Astrocyte (in vitro differentiated cells and primary cell): ENCODE measurements around the gene STRN. TPM values are rescaled to one million over a fixed set of nuclear protein-coding genes. Genes with fewer than 3 reads are reported as not detected.
"Not testable (repeated sequence)": the region's sequence is repeated elsewhere in the genome, so short reads cannot be mapped to it uniquely, and the experiment has no call there.

Experiments used
- DNase-seq: peaks from one replicate; pipeline ENCODE4 v3.0.0-alpha.2; 2010; ENCODE audit warnings: low read depth
- FAIRE-seq: peaks from 2 replicates; lab custom pipeline; 2011; peaks lifted over from hg19 to GRCh38; lab: Jason Lieb, UNC
- H2AFZ ChIP-seq: 2 replicates; pipeline ENCODE4 v1.6.0; 2012; ENCODE audit warnings: low read depth, low read length, inconsistent platforms
- H3K27ac ChIP-seq: 2 replicates; pipeline ENCODE4 v1.5.1; 2011; ENCODE audit warnings: low read depth, low read length, inconsistent platforms
- H3K27me3 ChIP-seq: 2 replicates; pipeline ENCODE4 v1.6.0; 2011; ENCODE audit warnings: low read length, inconsistent platforms; ENCODE audit not compliant: insufficient read depth
- H3K36me3 ChIP-seq: 2 replicates; pipeline ENCODE4 v1.5.1; 2011; ENCODE audit warnings: low read length, inconsistent platforms; ENCODE audit not compliant: insufficient read depth
- H3K4me1 ChIP-seq: 2 replicates; pipeline ENCODE4 v1.5.1; 2011; ENCODE audit warnings: low read length, inconsistent platforms; ENCODE audit not compliant: insufficient read depth
- H3K4me2 ChIP-seq: 2 replicates; pipeline ENCODE4 v1.6.0; 2012; ENCODE audit warnings: low read length, inconsistent platforms
- H3K4me3 ChIP-seq: 2 replicates; pipeline ENCODE4 v1.5.1; 2011; ENCODE audit warnings: low read depth, mild to moderate bottlenecking, low read length, inconsistent platforms; ENCODE audit not compliant: insufficient read depth
- H3K79me2 ChIP-seq: 2 replicates; pipeline ENCODE4 v1.6.0; 2012; ENCODE audit warnings: mild to moderate bottlenecking, low read length, inconsistent platforms; ENCODE audit not compliant: insufficient read depth
- H3K9ac ChIP-seq: 2 replicates; pipeline ENCODE4 v1.6.0; 2012; ENCODE audit warnings: mild to moderate bottlenecking, low read length, inconsistent platforms
- H3K9me3 ChIP-seq: 2 replicates; pipeline ENCODE4 v1.5.1; 2012; ENCODE audit warnings: low read depth, mild to moderate bottlenecking, low read length, inconsistent platforms; ENCODE audit not compliant: insufficient read depth
- H4K20me1 ChIP-seq: 2 replicates; pipeline ENCODE4 v1.6.0; 2012; ENCODE audit warnings: low read length, inconsistent platforms; ENCODE audit not compliant: insufficient read depth
- H3K27ac Mint-ChIP-seq: one replicate; pipeline ENCODE4 v1.8.0; 2021; ENCODE audit warnings: mild to moderate bottlenecking, mixed read lengths; ENCODE audit not compliant: unreplicated experiment
- H3K27me3 Mint-ChIP-seq: one replicate; pipeline ENCODE4 v1.8.0; 2021; ENCODE audit warnings: low read depth, mixed read lengths; ENCODE audit not compliant: unreplicated experiment
- H3K36me3 Mint-ChIP-seq: one replicate; pipeline ENCODE4 v1.8.0; 2021; ENCODE audit warnings: low read depth, mixed read lengths; ENCODE audit not compliant: unreplicated experiment
- H3K4me1 Mint-ChIP-seq: one replicate; pipeline ENCODE4 v1.8.0; 2021; ENCODE audit warnings: low read depth, mixed read lengths; ENCODE audit not compliant: unreplicated experiment
- H3K4me3 Mint-ChIP-seq: one replicate; pipeline ENCODE4 v1.8.0; 2021; ENCODE audit warnings: mild to moderate bottlenecking, moderate library complexity, mixed read lengths; ENCODE audit not compliant: unreplicated experiment
- H3K9me3 Mint-ChIP-seq: one replicate; pipeline ENCODE4 v1.8.0; 2021; ENCODE audit warnings: mild to moderate bottlenecking, mixed read lengths; ENCODE audit not compliant: unreplicated experiment
- CTCF ChIP-seq: IDR thresholded peaks from 2 replicates; pipeline ENCODE4 v1.5.1; 2011; ENCODE audit warnings: low read depth, mild to moderate bottlenecking, inconsistent platforms, low read length, moderate library complexity; ENCODE audit not compliant: insufficient read depth
- EZH2 ChIP-seq: IDR thresholded peaks from 2 replicates; pipeline ENCODE4 v1.6.1; 2012; ENCODE audit warnings: mild to moderate bottlenecking, low read length, inconsistent platforms; ENCODE audit not compliant: insufficient read depth
- total RNA-seq: library from RNA; stranded (reverse); gene quantifications from 2 replicates; pipeline ENCODE4 v1.2.1, GENCODE V29; 2021

STRN gene
- total RNA-seq, 1 donor from 2014 or later = 25.6 TPM

- peaks cover 2% of the 10 kb centered on the region for H3K36me3 ChIP-seq
- no peaks in the 10 kb centered on the region for H3K27me3 Mint-ChIP-seq
- FAIRE-seq (peak; percentile 73), DNase-seq (peak; percentile 96)
- peaks cover 7% of the 10 kb centered on the region for H3K4me1 Mint-ChIP-seq
- peak overlapping the region; percentile 32 for H3K9ac ChIP-seq
- no peaks in the 10 kb centered on the region for H4K20me1 ChIP-seq
- H3K27ac Mint-ChIP-seq = peak overlapping the region; percentile 60
- H3K4me3 ChIP-seq = peak overlapping the region; percentile 38
- no peaks in the 10 kb centered on the region for H3K9me3 Mint-ChIP-seq
- H2AFZ ChIP-seq = no peak overlapping the region
- H3K36me3 Mint-ChIP-seq = no peaks in the 10 kb centered on the region
- peak overlapping the region; percentile 69 for H3K27ac ChIP-seq
- H3K9me3 ChIP-seq = no peaks in the 10 kb centered on the region
- H3K4me3 Mint-ChIP-seq = no peak overlapping the region
- no peaks in the 10 kb centered on the region for H3K79me2 ChIP-seq
- H3K4me1 ChIP-seq = peaks cover 4% of the 10 kb centered on the region
- TF ChIP-seq CTCF (no peak), EZH2 (no peak)
- no peaks in the 10 kb centered on the region for H3K27me3 ChIP-seq
- peak overlapping the region; percentile 78 for H3K4me2 ChIP-seq
Observed at GRCh38 chr2:36889795-36890194, 76.5 kb downstream of the STRN start.

- H3K4me1 Mint-ChIP-seq, H3K9me3 Mint-ChIP-seq, H3K27me3 Mint-ChIP-seq, H3K9me3 ChIP-seq, H3K27ac Mint-ChIP-seq, H3K4me2 ChIP-seq, H3K79me2 ChIP-seq, H3K27ac ChIP-seq, H3K4me3 Mint-ChIP-seq, H3K4me3 ChIP-seq, DNase-seq, H3K36me3 Mint-ChIP-seq, H4K20me1 ChIP-seq, FAIRE-seq, H2AFZ ChIP-seq, H3K4me1 ChIP-seq, H3K9ac ChIP-seq, H3K27me3 ChIP-seq: not testable (repeated sequence)
- H3K36me3 ChIP-seq = peaks cover 12% of the 10 kb centered on the region
Observed at GRCh38 chr2:36887095-36887494, 79.2 kb downstream of the STRN start.

GRCh38 chr2:36886664-36887063, 79.7 kb downstream of the STRN start:
- Histone ChIP-seq H3K36me3 (peaks cover 12% of the 10 kb centered on the region), H3K27ac (no peak overlapping the region), H3K79me2 (no peaks in the 10 kb centered on the region), H3K9ac (no peak overlapping the region), H3K4me1 (peaks cover 4% of the 10 kb centered on the region), H3K4me2 (no peak overlapping the region), H3K9me3 (no peaks in the 10 kb centered on the region), H3K4me3 (no peak overlapping the region), H3K27me3 (no peaks in the 10 kb centered on the region), H4K20me1 (no peaks in the 10 kb centered on the region), H2AFZ (no peak overlapping the region)
- Mint-ChIP-seq H3K36me3 (no peaks in the 10 kb centered on the region), H3K27ac (no peak overlapping the region), H3K27me3 (no peaks in the 10 kb centered on the region), H3K4me3 (no peak overlapping the region), H3K9me3 (no peaks in the 10 kb centered on the region), H3K4me1 (peaks cover 7% of the 10 kb centered on the region)
- no peak for TF ChIP-seq CTCF
- TF ChIP-seq EZH2 = no peak
- DNase-seq = peak; percentile 4
- no peak for FAIRE-seq
